HG02884 (cell line): ENCODE data around the gene MBOAT1.

Source experiments
- ATAC-seq: cut with Tn5 transposase; IDR thresholded peaks from one replicate; pipeline ENCODE4 v1.9.1; 2021; ENCODE audit warnings: mild to moderate bottlenecking, moderate library complexity; ENCODE audit not compliant: unreplicated experiment

The MBOAT1 gene

DNA sequence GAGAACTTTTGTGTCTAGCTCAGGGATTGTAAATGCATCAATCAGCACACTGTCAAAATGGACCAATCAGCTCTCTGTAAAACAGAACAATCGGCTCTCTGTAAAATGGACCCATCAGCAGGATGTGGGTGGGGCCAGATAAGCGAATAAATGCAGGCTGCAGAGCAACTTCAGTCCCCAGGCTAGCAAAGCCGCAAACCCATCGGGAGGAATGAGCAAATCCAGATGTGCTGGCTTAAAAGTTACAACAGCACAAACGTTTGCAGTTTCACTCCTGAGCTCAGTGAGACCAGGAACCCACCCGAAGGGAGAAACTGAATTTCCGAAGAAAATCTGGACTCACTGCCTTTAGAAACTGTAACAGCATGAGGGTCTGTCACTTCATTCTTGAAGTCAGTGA lies 21.9 kb upstream of the MBOAT1 start:
- ATAC-seq, result no peak

DNA sequence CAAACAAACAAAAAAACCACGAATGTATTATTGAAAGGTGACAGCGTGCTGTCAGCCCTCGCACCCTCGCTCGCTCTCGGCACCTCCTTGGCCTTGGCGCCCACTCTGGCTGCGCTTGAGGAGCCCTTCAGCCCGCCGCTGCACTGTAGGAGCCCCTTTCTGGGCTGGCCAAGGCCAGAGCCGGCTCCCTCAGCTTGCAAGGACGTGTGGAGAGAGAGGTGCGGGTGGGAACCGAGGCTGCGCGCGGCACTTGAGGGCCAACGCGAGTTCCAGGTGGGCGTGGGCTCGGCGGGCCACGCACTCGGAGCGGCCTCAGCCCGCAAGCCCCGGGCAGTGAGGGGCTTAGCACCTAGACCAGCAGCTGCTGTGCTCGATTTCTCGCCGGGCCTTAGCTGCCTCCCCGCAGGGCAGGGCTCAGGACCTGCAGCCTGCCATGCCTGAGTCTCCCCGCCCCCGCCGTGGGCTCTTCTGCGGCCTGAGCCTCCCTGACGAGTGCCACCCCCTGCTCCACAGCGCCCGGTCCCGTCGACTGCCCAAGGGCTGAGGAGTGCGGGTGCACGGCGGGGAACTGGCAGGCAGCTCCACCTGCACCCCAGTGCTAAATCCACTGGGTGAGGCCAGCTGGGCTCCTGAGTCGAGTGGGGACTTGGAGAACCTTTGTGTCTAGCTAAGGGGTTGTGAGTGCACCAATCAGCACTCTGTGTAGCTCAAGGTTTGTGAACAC lies 20.9 kb upstream of the MBOAT1 start:
- no peak for ATAC-seq

DNA sequence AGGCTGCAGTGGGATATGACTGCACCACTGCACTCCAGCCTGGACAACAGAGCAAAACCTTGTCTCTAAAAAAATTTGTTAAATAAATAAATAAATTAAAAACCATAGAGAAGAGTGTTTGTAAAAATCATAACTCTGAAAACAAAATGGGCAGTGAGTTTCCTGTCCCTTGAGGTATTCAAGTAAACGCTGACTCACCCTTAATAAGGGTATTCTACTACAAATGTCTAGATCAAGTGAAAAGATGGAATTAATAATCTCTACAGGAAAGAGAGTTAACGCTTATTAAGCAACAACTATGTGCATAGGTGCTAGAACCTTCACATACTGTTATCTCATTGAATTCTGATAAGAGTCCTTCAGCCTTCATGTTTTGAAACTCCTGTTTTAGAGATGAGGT lies 19.9 kb upstream of the MBOAT1 start:
- ATAC-seq, result no peak

DNA sequence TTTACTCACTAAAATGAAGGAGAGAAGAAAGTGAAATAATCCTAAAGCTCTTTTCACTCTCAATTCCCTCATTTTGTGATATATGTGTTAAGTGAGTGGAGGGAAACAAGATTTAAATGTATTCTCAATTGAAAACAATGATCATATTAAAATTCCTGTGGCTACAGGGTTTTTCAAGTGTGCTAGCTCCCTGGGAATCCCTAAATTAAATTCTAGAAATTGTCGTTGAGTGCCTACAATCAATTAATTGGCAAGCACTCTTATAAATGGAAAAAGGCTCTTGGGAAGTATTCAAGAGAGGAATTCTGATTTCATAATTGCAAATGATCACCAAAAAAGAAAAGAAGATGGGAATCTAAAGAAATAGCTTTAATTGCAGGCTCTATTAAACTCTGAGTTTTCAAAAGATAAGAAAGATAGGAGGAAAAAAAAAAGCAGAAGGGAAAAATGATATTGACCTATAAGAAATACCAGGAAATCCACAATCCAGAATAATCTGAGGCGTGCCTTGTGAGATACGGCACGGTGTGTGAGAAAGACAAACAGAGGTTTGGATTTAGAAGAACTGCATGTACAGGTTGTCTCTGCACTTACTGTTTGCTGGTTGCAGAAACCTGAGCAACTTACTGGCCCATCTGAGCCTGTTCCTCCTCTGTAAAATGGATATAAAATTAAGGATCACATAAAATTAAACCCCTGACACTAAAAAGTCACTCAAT lies 18.3 kb upstream of the MBOAT1 start:
- no peak for ATAC-seq

DNA sequence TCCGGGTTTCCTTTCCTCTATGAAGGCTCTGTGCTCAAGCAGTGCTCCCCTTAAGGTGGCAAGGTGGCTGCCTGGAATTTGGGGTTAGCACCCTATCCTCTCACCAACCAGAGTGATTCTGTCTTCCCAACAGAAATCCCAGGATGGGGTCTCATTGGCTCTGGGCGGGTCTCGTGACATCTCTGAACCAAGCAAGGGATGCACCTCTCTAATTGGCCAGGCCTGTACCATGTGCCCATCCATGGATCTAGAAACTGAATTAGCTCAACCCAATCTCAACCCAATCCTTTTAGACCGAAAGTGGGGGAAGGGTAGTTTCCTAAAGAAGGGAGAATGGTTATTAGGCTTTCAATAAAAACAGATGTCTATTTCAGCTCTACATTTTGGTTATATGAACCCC lies 17.6 kb upstream of the MBOAT1 start:
- ATAC-seq, result no peak

DNA sequence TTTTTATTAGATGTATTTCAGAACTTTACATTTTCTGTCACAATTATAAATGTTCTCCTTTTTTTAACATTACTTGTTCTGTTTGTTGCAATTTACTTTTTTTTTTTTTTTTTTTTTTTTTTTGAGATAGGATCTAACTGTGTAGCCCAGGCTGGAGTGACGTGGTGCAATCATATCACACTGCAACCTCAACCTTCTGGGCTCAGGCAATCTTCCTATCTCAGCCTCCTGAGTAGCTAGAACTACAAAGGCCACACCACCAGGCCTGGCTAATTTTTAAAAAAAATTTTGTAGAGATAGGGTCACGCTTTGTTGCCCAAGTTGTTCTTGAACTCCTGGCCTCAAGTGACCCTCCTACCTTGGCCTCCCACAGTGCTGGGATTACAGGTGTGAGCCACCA lies 15.1 kb upstream of the MBOAT1 start:
- ATAC-seq, result no peak

DNA sequence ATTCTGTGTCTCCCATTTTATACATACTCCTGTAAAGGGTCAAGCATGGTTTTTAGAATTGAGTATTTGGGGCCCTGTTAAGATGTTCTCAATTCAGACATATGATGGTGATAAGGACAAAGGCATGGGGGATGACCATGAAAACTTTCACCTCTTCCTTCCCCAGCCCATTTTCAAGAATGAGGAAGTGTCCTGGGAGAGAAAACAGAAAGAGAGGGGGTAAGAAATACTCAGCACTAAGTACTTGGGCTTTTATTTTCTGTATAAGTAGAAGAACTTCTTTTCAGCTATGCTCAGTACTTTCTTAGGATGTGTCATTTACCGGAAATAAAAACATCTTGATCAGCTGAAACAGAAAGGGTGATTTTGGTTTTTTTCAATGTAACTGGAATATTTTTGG lies 10.9 kb upstream of the MBOAT1 start:
- no peak for ATAC-seq

DNA sequence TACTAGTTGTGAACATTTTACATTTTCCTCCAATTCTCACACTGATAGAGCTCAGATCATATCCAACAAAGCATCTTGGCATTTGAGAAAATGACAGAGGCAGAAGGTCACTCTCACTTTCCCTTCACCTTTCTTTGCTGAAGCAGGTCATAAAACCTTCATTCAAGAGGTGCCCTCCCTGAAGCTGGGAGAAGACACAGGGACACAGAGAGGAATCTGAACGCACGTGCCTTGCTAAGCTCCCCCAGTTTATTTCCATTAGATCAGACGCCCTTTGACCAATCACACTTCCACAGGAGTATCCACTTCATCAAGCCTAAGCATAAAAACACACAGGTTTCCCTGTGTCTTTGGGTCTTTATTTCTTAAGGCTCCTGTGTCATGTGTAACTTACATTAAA lies 9.2 kb upstream of the MBOAT1 start:
- ATAC-seq, result no peak

DNA sequence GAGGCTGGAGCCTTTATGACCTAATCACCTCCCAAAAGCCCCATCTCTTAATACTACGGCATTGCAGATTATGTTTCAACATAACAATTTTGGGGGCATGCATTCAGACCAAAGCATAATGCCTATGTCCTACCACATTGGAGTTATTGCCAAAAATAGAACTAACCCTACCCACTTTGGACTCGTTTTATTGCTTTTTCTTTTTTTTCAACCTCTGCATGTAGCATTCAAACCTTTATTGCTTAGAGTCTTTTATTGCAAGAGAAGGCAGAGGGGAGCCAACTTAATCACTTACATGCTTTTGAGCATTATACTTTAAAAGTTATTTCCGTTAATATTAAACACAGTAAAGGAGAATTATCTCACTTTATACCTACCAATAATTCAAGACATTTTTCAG lies 8.1 kb upstream of the MBOAT1 start:
- no peak for ATAC-seq

DNA sequence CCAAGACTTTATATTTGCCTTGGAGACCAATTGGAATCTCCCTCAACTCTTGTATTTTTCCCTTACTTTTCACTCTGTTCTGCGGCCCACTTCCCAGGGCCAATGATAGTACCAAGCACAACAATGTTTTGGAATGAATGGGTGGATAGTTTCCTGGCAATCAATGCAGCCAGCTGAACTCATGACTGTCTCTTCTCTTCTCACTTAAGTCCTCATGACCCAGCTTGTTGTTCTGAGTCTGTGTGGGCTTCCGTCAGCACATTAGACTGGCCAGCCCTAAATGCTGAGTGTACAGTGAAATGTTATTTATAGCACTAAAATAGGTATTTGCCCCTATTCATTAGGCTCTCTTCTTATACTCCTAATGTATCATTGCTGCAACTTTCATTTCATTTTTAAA lies 5.6 kb upstream of the MBOAT1 start:
- no peak for ATAC-seq

DNA sequence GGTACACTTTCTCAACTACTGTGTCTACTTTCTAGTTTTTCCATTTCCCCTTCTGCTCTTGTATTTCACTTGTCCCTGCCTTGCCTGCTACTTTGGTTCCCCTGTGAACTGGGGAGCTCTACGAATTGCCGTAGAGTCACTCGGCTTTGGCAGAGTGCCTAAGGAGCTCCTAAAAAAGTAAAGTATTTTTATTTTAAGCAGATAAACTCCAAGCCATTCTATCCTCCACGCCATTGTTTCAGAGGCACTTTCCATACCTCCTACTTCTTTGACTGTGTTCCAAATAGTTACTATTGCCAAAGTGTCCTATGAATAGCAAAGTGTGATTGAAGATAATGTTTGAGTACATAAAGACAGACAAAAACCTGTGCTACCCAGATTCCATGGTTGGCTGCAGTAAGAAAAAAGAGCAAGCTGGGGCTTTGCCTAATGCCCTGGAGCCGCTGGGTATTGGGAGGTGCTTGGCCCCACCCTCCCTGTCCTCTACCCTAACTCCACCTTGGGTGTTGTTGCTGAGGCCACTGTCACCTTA lies 5.1 kb upstream of the MBOAT1 start:
- ATAC-seq, result no peak

DNA sequence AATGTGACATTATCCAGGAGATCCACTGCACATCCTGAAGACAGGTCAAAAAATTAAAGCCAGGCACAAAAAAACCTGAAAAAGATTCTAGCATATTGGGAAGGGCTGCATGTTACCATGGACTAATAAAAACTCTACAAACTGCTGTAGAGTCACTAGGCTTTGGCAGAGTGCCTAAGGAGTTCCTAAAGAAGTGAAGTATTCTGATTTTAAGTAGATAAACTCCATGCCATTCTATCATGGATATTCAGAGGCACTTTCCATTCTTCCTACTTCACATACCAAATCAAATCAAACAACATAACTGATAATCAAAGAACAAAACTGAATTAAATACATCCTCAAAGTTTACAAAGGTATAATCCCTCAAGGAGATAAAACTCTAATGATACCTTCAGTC lies 3.0 kb upstream of the MBOAT1 start:
- ATAC-seq, result no peak

DNA sequence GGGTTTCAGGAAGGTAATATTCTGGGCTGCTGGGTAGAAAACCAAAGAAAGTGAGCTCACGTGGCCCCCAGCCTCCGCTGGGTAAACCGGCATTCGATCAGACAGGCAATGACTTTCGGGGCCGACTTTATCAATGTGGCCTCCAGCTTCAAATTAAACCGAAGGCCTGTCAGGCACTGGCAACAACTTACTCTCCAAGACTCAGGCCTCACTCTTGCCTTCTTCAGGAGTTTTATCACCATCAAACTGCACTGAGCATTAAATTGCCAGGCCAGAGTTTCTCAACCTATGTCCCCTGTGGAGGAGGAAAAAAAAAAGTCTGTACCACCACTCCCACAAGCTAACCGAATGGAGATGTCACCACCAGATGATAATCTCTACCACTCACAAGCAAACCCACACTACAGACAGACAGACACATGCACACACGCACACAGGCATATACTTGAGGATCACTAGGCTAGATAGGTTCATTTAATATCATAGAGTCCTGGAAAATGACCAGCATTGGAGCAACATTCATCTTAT lies 1.1 kb upstream of the MBOAT1 start:
- no peak for ATAC-seq

DNA sequence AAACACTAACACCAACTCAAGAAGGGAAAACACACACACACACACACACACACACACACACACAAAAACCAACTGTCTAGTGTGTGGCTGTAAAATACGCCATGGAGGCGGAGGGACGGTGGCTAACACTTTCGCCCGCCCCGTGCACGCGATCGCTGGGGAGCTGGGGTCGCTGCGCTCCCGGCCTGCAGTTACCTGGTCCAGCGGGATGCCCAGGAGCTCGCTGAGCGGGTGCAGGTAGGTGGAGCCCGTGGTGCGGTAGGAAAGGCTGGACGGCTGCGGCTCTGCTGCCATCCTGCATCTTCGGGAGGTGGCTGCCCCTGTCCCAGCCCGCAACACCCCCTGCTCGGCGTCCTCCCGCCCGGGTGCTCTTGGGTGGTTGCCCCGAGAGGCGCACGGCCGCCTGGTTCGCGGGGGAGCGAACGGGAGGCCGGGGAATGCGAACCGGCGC lies 303 bp downstream of the MBOAT1 start:
- peak; percentile 12 for ATAC-seq

DNA sequence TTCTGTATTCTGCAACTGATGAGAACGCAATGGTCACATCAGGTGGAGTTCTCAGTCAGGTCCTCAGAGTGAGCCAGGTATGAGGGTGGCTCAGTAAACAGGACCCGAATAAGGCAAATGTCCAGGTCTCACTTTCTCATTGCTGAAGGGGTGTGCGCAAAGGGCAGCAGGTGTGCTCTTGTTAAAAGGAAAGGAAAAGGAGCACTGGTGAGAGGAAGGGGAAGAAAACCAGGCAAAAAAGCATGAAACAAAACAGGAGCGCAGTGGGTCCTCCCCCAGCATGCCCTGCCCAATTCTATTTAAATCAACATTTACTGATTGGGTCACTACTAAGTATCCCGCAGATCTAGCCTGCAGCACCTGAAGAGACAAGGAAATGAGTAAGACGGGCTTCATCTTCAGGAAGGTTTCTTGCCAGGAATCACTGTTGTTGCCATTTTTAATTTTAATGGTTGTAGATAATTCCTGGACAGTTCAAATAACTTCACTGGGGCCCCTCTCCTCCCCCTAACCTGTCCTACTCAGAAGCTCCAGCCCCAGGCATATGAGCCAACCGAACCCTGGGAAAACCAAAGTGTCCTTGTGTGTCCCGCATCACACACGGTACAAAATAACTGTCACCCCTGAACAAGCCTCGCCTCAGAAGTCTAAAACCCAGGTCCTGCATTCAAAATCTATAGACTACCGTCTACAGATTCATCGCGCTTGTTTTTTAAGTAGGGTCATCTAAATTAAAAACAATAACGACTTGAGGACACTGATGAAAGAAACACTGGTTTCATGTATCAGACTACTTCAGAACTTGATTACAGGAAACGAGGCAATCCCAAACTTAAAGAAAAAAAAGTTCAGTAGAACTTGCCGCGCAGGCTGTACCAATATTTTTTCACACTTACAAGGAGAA lies 980 bp downstream of the MBOAT1 start:
- ATAC-seq, result no peak

DNA sequence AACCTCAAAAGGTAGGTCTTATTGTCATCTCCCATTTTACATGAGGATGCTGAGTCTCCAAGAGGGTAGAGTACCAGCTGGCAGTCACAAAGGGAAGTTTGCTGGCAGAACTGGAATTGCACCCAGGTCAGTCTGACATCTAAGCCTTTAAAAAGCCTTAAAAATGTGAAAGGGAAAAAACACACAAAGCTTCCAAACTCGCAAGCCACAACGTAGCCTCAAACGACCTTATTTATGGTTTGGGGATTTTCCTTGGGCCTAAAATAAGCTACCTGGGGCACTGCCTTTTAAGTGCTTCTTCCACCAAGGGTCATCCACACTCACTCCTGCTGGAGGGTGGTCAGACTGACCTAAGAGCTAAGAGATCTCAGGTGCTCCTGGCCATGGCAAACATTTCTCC lies 2.1 kb downstream of the MBOAT1 start:
- ATAC-seq, result no peak

DNA sequence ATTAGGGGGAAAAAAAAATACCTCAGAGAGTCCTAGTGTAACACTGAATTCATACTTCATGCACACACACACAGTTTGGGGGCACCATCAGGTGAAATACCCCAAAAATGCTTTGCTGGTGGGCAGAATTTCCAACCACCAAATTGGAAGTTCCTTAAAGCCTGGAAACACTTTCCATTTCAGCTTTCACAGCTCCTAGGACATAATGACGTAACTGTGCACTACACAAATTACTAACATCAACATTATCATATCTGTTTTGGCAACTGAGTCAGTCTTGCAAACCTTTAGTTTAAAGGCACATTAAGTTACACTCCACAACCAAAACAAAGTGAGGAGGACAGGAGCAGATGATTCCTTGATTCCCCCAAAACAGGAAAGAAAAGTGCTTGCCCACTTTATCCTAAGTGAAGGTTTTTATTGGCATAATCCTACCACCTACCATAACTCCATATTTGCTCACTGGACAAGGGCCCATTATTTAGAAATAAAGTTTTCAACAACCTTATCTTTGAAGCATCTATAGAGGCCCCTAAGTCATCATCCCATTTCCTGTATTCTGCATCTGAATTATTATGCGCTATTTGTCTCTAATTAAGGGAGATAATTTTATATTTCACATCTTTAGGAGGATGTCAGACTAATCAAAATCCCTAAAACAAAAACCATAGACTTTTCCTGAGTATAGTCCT lies 3.4 kb downstream of the MBOAT1 start:
- ATAC-seq, result no peak

DNA sequence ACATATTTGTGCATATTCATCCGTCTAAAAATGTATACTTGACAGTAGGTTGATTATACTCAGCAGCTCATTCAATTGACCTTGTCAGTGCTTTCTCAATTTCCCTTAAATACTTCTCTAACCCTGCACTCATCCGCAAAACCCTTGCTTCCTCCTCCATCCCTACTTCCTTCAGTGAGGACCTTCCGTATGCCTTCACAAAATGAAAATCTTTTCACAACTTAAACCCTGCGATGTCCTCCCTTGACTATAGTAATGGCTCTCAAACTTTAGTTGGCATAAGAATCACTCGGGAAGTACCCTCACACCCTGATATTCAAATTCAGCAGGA lies 5.2 kb downstream of the MBOAT1 start:
- ATAC-seq, result no peak

DNA sequence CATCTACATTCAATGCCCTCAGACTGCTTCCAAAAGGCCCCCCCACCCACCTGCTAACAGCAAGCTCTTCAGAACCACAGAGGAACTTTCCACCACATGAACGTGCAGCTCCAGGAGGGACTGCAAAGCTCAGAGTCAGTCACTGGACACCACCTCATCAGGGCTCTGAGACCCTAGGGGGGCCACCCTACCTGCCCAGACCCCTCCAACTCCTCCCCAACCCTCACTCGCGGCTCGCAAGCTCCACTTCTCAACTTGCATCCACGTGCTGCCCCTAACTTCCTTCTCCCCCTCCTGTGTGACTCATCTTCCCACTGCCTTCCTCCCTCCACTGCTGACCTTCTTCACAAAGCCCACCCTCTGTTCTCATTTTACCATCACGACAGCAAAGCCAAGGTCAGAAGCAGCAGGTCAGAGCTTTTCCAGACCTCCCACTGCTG lies 6.5 kb downstream of the MBOAT1 start:
- ATAC-seq, result no peak

DNA sequence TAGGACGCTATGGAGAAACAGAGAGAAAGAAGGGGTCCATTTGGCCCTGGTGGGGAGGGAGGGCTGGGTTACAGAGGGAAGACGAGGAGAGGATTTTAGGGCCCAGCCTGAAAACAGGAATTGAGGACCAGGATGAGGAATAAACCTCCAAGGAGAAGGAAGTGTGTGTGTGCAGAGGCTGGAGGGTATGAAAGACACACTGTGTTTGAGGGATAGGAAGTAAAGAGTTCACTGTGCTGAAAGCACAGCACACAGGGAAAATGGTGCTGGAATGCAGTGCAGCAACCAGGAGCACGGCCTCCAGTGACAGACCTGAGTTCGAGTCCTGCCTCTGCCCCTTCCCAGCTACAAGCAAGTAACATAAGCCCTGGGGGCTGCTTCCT lies 7.8 kb downstream of the MBOAT1 start:
- no peak for ATAC-seq
